Esophagus muscularis mucosa (tissue), 4 donors: Measurements from ENCODE around the gene TK2.

Experiments
- CTCF ChIP-seq, 3 experiments: fragments of 200-600 bp in 2 of 3; fragments of 450-650 bp in 1 of 3; sonication (generic) in 2 of 3; IDR thresholded peaks; one replicate each; pipeline ENCODE4 v1.5.1; 2017 to 2019; ENCODE audit warnings: antibody characterized with exemption in 3 of 3, mild to moderate bottlenecking in 2 of 3, moderate library complexity in 1 of 3
- EP300 ChIP-seq: sonication (generic); formaldehyde crosslinking; IDR thresholded peaks from one replicate; pipeline ENCODE4 v1.6.1; 2017; ENCODE audit warnings: antibody characterized with exemption
- POLR2A ChIP-seq: fragments of 450-650 bp; IDR thresholded peaks from one replicate; pipeline ENCODE4 v1.6.1; 2017; ENCODE audit warnings: antibody characterized with exemption, moderate library complexity, mild to moderate bottlenecking, low read depth
- POLR2AphosphoS5 ChIP-seq, 2 donors: sonication (generic); formaldehyde crosslinking; IDR thresholded peaks; one replicate each; pipeline ENCODE4 v1.6.1; 2017; ENCODE audit warnings: antibody characterized with exemption in 2 of 2

GRCh38 chr16:66534376-66534799 is 15.5 kb downstream of the TK2 start:
- no peak for TF ChIP-seq CTCF (IDR thresholded peaks at IDR 0.05)
- TF ChIP-seq EP300 = no peak
- no peak for TF ChIP-seq POLR2A
- no peak for TF ChIP-seq POLR2AphosphoS5 (IDR thresholded peaks at IDR 0.05)
